Central memory CD8-positive, alpha-beta T cell (primary cell): ENCODE measurements around the gene XIRP1.
A peak's percentile ranks its signal among the peaks of the same experiment; 100 is the strongest.

Source experiments
- ATAC-seq: fragments of 150-1000 bp; cut with Tn5 transposase; replicated peaks from 2 replicates; pipeline ENCODE4 v1.10.0; 2022; ENCODE audit warnings: mild to moderate bottlenecking, moderate FRiP score, moderate number of reproducible peaks; ENCODE audit not compliant: poor library complexity, severe bottlenecking; ENCODE audit errors: extremely low read depth
- DNase-seq, 2 donors: peaks; one replicate each; pipeline ENCODE4 v3.0.0; 2021; ENCODE audit warnings: low spot score in 2 of 2
- H3K27ac Mint-ChIP-seq: one replicate; pipeline ENCODE4 v1.8.0; 2022; ENCODE audit warnings: low read depth, mild to moderate bottlenecking, moderate library complexity, mixed read lengths
- H3K27me3 Mint-ChIP-seq: one replicate; pipeline ENCODE4 v1.8.0; 2022; ENCODE audit warnings: mixed read lengths
- H3K36me3 Mint-ChIP-seq: one replicate; pipeline ENCODE4 v1.8.0; 2022; ENCODE audit warnings: mild to moderate bottlenecking, moderate library complexity, mixed read lengths; ENCODE audit not compliant: insufficient read depth
- H3K4me1 Mint-ChIP-seq: one replicate; pipeline ENCODE4 v1.8.0; 2022; ENCODE audit warnings: mixed read lengths
- H3K4me3 Mint-ChIP-seq: one replicate; pipeline ENCODE4 v1.8.0; 2022; ENCODE audit warnings: mild to moderate bottlenecking, moderate library complexity, mixed read lengths
- H3K9me3 Mint-ChIP-seq: one replicate; pipeline ENCODE4 v1.8.0; 2022; ENCODE audit warnings: mixed read lengths

Gene XIRP1

GRCh38 chr3:39205919-39206516 is 13.6 kb upstream of the XIRP1 start:
- no peak for ATAC-seq
- Mint-ChIP-seq H3K27me3 (peaks cover 28% of the 10 kb centered on the region), H3K4me3 (no peak overlapping the region), H3K27ac (no peak overlapping the region), H3K36me3 (peaks cover 1% of the 10 kb centered on the region), H3K9me3 (no peaks in the 10 kb centered on the region), H3K4me1 (peaks cover 28% of the 10 kb centered on the region)
- no peak for DNase-seq

- Mint-ChIP-seq H3K4me1 (peaks cover 20% of the 10 kb centered on the region), H3K9me3 (no peaks in the 10 kb centered on the region), H3K4me3 (no peak overlapping the region), H3K36me3 (peaks cover 1% of the 10 kb centered on the region), H3K27me3 (peaks cover 31% of the 10 kb centered on the region), H3K27ac (no peak overlapping the region)
- ATAC-seq = no peak
- DNase-seq = no peak
Measured at GRCh38 chr3:39205131-39205530, 12.7 kb upstream of the XIRP1 start.

GRCh38 chr3:39203860-39204259 is 11.5 kb upstream of the XIRP1 start:
- H3K27ac Mint-ChIP-seq = no peak overlapping the region
- peaks cover 10% of the 10 kb centered on the region for H3K4me1 Mint-ChIP-seq
- DNase-seq (no peak), ATAC-seq (no peak)
- peaks cover 1% of the 10 kb centered on the region for H3K36me3 Mint-ChIP-seq
- no peaks in the 10 kb centered on the region for H3K9me3 Mint-ChIP-seq
- H3K27me3 Mint-ChIP-seq = peaks cover 31% of the 10 kb centered on the region
- no peak overlapping the region for H3K4me3 Mint-ChIP-seq

GRCh38 chr3:39203402-39203801 is 11.0 kb upstream of the XIRP1 start:
- Mint-ChIP-seq H3K27ac (no peak overlapping the region), H3K4me3 (no peak overlapping the region), H3K36me3 (peaks cover 1% of the 10 kb centered on the region), H3K4me1 (peaks cover 6% of the 10 kb centered on the region), H3K27me3 (peaks cover 31% of the 10 kb centered on the region), H3K9me3 (no peaks in the 10 kb centered on the region)
- ATAC-seq (no peak), DNase-seq (no peak)

GRCh38 chr3:39202094-39202493 is 9.7 kb upstream of the XIRP1 start:
- H3K27me3 Mint-ChIP-seq = peaks cover 31% of the 10 kb centered on the region
- no peak overlapping the region for H3K27ac Mint-ChIP-seq
- no peak overlapping the region for H3K4me3 Mint-ChIP-seq
- DNase-seq (no peak), ATAC-seq (no peak)
- no peaks in the 10 kb centered on the region for H3K4me1 Mint-ChIP-seq
- H3K36me3 Mint-ChIP-seq = peaks cover 1% of the 10 kb centered on the region
- no peaks in the 10 kb centered on the region for H3K9me3 Mint-ChIP-seq

- H3K27ac Mint-ChIP-seq = no peak overlapping the region
- peaks cover 5% of the 10 kb centered on the region for H3K4me1 Mint-ChIP-seq
- H3K36me3 Mint-ChIP-seq = peaks cover 2% of the 10 kb centered on the region
- H3K4me3 Mint-ChIP-seq = no peak overlapping the region
- ATAC-seq = no peak
- peaks cover 11% of the 10 kb centered on the region for H3K27me3 Mint-ChIP-seq
- H3K9me3 Mint-ChIP-seq = no peaks in the 10 kb centered on the region
- no peak for DNase-seq
Measured at GRCh38 chr3:39196671-39197356, 4.4 kb upstream of the XIRP1 start.

GRCh38 chr3:39196034-39196433 is 3.6 kb upstream of the XIRP1 start:
- Mint-ChIP-seq H3K4me1 (peaks cover 5% of the 10 kb centered on the region), H3K27ac (peak overlapping the region; percentile 12), H3K27me3 (peaks cover 3% of the 10 kb centered on the region), H3K9me3 (no peaks in the 10 kb centered on the region), H3K4me3 (no peak overlapping the region), H3K36me3 (peaks cover 2% of the 10 kb centered on the region)
- no peak for DNase-seq
- ATAC-seq = no peak

GRCh38 chr3:39193391-39193790 is 996 bp upstream of the XIRP1 start:
- H3K27me3 Mint-ChIP-seq = no peaks in the 10 kb centered on the region
- peaks cover 20% of the 10 kb centered on the region for H3K4me1 Mint-ChIP-seq
- no peaks in the 10 kb centered on the region for H3K9me3 Mint-ChIP-seq
- H3K27ac Mint-ChIP-seq = no peak overlapping the region
- ATAC-seq = no peak
- no peak overlapping the region for H3K4me3 Mint-ChIP-seq
- no peak for DNase-seq
- peaks cover 2% of the 10 kb centered on the region for H3K36me3 Mint-ChIP-seq

- Mint-ChIP-seq H3K27ac (no peak overlapping the region), H3K4me3 (no peak overlapping the region), H3K9me3 (no peaks in the 10 kb centered on the region), H3K4me1 (peaks cover 20% of the 10 kb centered on the region), H3K27me3 (no peaks in the 10 kb centered on the region), H3K36me3 (peaks cover 2% of the 10 kb centered on the region)
- DNase-seq (no peak), ATAC-seq (no peak)
Measured at GRCh38 chr3:39191773-39192172, 622 bp downstream of the XIRP1 start.

- no peak for ATAC-seq
- H3K9me3 Mint-ChIP-seq = no peaks in the 10 kb centered on the region
- DNase-seq = no peak
Measured at GRCh38 chr3:39191111-39191510, 1.3 kb downstream of the XIRP1 start.

GRCh38 chr3:39190281-39191025 is 1.9 kb downstream of the XIRP1 start:
- H3K36me3 Mint-ChIP-seq = peaks cover 2% of the 10 kb centered on the region
- H3K9me3 Mint-ChIP-seq = no peaks in the 10 kb centered on the region
- H3K27ac Mint-ChIP-seq = no peak overlapping the region
- DNase-seq (no peak), ATAC-seq (no peak)
- H3K4me3 Mint-ChIP-seq = no peak overlapping the region
- H3K27me3 Mint-ChIP-seq = no peaks in the 10 kb centered on the region
- H3K4me1 Mint-ChIP-seq = peaks cover 20% of the 10 kb centered on the region

More at GRCh38 chr3:39191111-39191510, 1.3 kb downstream of the XIRP1 start:
- Mint-ChIP-seq H3K4me3 (no peak overlapping the region), H3K4me1 (peaks cover 20% of the 10 kb centered on the region), H3K36me3 (peaks cover 2% of the 10 kb centered on the region), H3K27me3 (no peaks in the 10 kb centered on the region), H3K27ac (no peak overlapping the region)

- peak; percentile 35 to 54 for DNase-seq
- H3K9me3 Mint-ChIP-seq = no peaks in the 10 kb centered on the region
- H3K36me3 Mint-ChIP-seq = peaks cover 2% of the 10 kb centered on the region
- H3K27me3 Mint-ChIP-seq = no peaks in the 10 kb centered on the region
- peaks cover 20% of the 10 kb centered on the region for H3K4me1 Mint-ChIP-seq
- H3K4me3 Mint-ChIP-seq = no peak overlapping the region
- no peak overlapping the region for H3K27ac Mint-ChIP-seq
- no peak for ATAC-seq
Measured at GRCh38 chr3:39189959-39190269, 2.5 kb downstream of the XIRP1 start.
